ENCODE data around the gene PARVB. TPM values are rescaled to one million over a fixed set of nuclear protein-coding genes. Genes with fewer than 3 reads are reported as not detected.

PARVB gene
- total and polyA plus RNA-seq, 2 donors (not counting 3 experiments of a cell fraction or from before 2014, with no cell fraction given), result 155 to 162 TPM

GRCh38 chr22:44091021-44091721, 67.1 kb downstream of the PARVB start:
- Histone ChIP-seq H2AFZ (ENCODE audit: low read depth, low read length) (no peak overlapping the region), H3K27ac (ENCODE audit: insufficient read depth, low read depth, low read length) (no peak overlapping the region), H3K36me3 (ENCODE audit: control insufficient read depth in 2 of 2, extremely low read depth in 1 of 2, insufficient read depth in 2 of 2, low read length in 2 of 2) (peaks cover 2 to 18% of the 10 kb centered on the region in 2 experiments), H3K27me3 (ENCODE audit: control insufficient read depth in 2 of 2, insufficient read depth in 2 of 2, low read length in 2 of 2) (no peaks in the 10 kb centered on the region), H3K4me3 (replicated peaks in 1 of 3; ENCODE audit: insufficient read depth in 1 of 3, low read depth in 1 of 3, low read length in 3 of 3) (no peak overlapping the region), H4K20me1 (replicated peaks; ENCODE audit: control insufficient read depth, extremely low read depth, insufficient read depth, low read length) (no peaks in the 10 kb centered on the region), H3K79me2 (ENCODE audit: control insufficient read depth, insufficient read depth, low read length) (peaks cover 45% of the 10 kb centered on the region), H3K4me2 (ENCODE audit: insufficient read depth, low read length) (no peak overlapping the region), H3K9me3 (replicated peaks; ENCODE audit: control insufficient read depth, insufficient read depth, low read length) (no peaks in the 10 kb centered on the region), H3K9ac (replicated peaks; ENCODE audit: extremely low read depth, insufficient read depth, low read length) (no peak overlapping the region), H3K4me1 (ENCODE audit: control insufficient read depth, extremely low read depth, insufficient read depth, low read length) (peaks cover 3% of the 10 kb centered on the region), H3K9me1 (replicated peaks; ENCODE audit: control insufficient read depth, extremely low read depth, insufficient read depth, low read length) (no peaks in the 10 kb centered on the region)
- FAIRE-seq (peak; percentile 49), DNase-seq (ENCODE audit: low read depth, low spot score) (no peak)
- TF ChIP-seq EZH2 (IDR thresholded peaks at IDR 0.05; ENCODE audit: borderline replicate concordance, low read depth, low read length, severe bottlenecking) (no peak), CTCF (IDR thresholded peaks at IDR 0.05; ENCODE audit: extremely low read depth in 1 of 2, insufficient read depth in 1 of 2, low read depth in 1 of 2, low read length in 2 of 2) (peak in 1 of 2 donors; percentile 8)
- CTCF ChIA-PET, result interaction anchor here (1.1 kb wide), 1 partner anchor 98 kb away, joined by 3 read pairs; no protein-coding TSS in a partner anchor
- BruUV-seq (replicated peaks), result no TSS peak
- intact Hi-C loops (cut with micrococcal nuclease) (no loop called here), dilution Hi-C loops (cut with MboI; ENCODE audit: extremely low pct_ligation_motif_present, low sequenced_read_pairs) (no loop called here)
- POLR2A ChIA-PET, result no interaction called here

GRCh38 chr22:44091751-44092150, 67.6 kb downstream of the PARVB start:
- H3K4me1 ChIP-seq (ENCODE audit: control insufficient read depth, extremely low read depth, insufficient read depth, low read length), result no peaks in the 10 kb centered on the region
- DNase-seq (ENCODE audit: low read depth, low spot score), result no peak
- TF ChIP-seq CTCF (IDR thresholded peaks at IDR 0.05; ENCODE audit: extremely low read depth in 1 of 2, insufficient read depth in 1 of 2, low read depth in 1 of 2, low read length in 2 of 2) (no peak), MYC (IDR thresholded peaks at IDR 0.05; ENCODE audit: low read depth, low read length) (no peak), EZH2 (IDR thresholded peaks at IDR 0.05; ENCODE audit: borderline replicate concordance, low read depth, low read length, severe bottlenecking) (no peak), FOS (IDR thresholded peaks at IDR 0.05; ENCODE audit: borderline replicate concordance, insufficient read depth, low read length) (no peak), GATA2 (IDR thresholded peaks at IDR 0.05; ENCODE audit: insufficient read depth, insufficient read length, low read depth, low read length) (no peak), POLR2A (IDR thresholded peaks at IDR 0.05; ENCODE audit: low read depth, low read length) (no peak)
- intact Hi-C loops (cut with micrococcal nuclease) (no loop called here), dilution Hi-C loops (cut with MboI; ENCODE audit: extremely low pct_ligation_motif_present, low sequenced_read_pairs) (no loop called here)
- no peak overlapping the region for H3K4me2 ChIP-seq (ENCODE audit: insufficient read depth, low read length)
- no peaks in the 10 kb centered on the region for H3K9me1 ChIP-seq (replicated peaks; ENCODE audit: control insufficient read depth, extremely low read depth, insufficient read depth, low read length)
- no peaks in the 10 kb centered on the region for H3K9me3 ChIP-seq (replicated peaks; ENCODE audit: control insufficient read depth, insufficient read depth, low read length)
- H3K36me3 ChIP-seq (ENCODE audit: control insufficient read depth in 2 of 2, extremely low read depth in 1 of 2, insufficient read depth in 2 of 2, low read length in 2 of 2), result peaks cover 6 to 20% of the 10 kb centered on the region in 2 experiments
- H2AFZ ChIP-seq (ENCODE audit: low read depth, low read length), result no peak overlapping the region
- no peak overlapping the region for H3K27ac ChIP-seq (ENCODE audit: insufficient read depth, low read depth, low read length)
- BruUV-seq (replicated peaks), result no TSS peak
- no peak overlapping the region for H3K9ac ChIP-seq (replicated peaks; ENCODE audit: extremely low read depth, insufficient read depth, low read length)
- H3K4me3 ChIP-seq (replicated peaks in 1 of 3; ENCODE audit: insufficient read depth in 1 of 3, low read depth in 1 of 3, low read length in 3 of 3), result no peak overlapping the region
- H3K27me3 ChIP-seq (ENCODE audit: control insufficient read depth in 2 of 2, insufficient read depth in 2 of 2, low read length in 2 of 2), result no peaks in the 10 kb centered on the region
- peaks cover 40% of the 10 kb centered on the region for H3K79me2 ChIP-seq (ENCODE audit: control insufficient read depth, insufficient read depth, low read length)
- ChIA-PET CTCF (interaction anchor here (1.0 kb wide), 1 partner anchor 99 kb away, joined by 3 read pairs; no protein-coding TSS in a partner anchor), POLR2A (no interaction called here)
- no peaks in the 10 kb centered on the region for H4K20me1 ChIP-seq (replicated peaks; ENCODE audit: control insufficient read depth, extremely low read depth, insufficient read depth, low read length)
- FAIRE-seq, result no peak

Data from endothelial cell of umbilical vein (primary cell).